PFSK-1 (cell line): ENCODE measurements around the gene FYB2.

ENCODE experiments used
- FOXP2 ChIP-seq: optimal IDR thresholded peaks from 2 replicates; pipeline ENCODE3; 2011; ENCODE audit warnings: borderline replicate concordance, control low read depth, inconsistent platforms; ENCODE audit not compliant: insufficient read depth; ENCODE audit errors: extremely low read length, extremely low read depth
- POLR2AphosphoS5 ChIP-seq: IDR thresholded peaks from 2 replicates; pipeline ENCODE4 v1.6.1; 2012; ENCODE audit warnings: low read depth, mild to moderate bottlenecking, control low read depth, low read length, moderate library complexity
- SIN3A ChIP-seq: IDR thresholded peaks from 2 replicates; pipeline ENCODE4 v1.6.1; 2012; ENCODE audit warnings: mild to moderate bottlenecking, low read length, moderate library complexity, borderline replicate concordance; ENCODE audit not compliant: insufficient read depth
- TAF1 ChIP-seq: IDR thresholded peaks from 2 replicates; pipeline ENCODE4 v1.6.1; 2012; ENCODE audit warnings: low read length, control low read depth, borderline replicate concordance; ENCODE audit not compliant: insufficient read depth
- TF ChIP-seq, protein P1 (sequence below), 2 experiments: IDR thresholded peaks; 2 replicates each; pipeline versions ENCODE4 v1.6.1 to v1.8.0; 2011 to 2012; ENCODE audit warnings: low read depth in 2 of 2, low read length in 2 of 2, control low read depth in 1 of 2, inconsistent platforms in 1 of 2, mild to moderate bottlenecking in 1 of 2, moderate library complexity in 1 of 2; ENCODE audit not compliant: insufficient read depth in 1 of 2

The FYB2 gene

GRCh38 chr1:56845343-56845742 is 26.1 kb upstream of the FYB2 start:
- TF ChIP-seq, protein P1, sequence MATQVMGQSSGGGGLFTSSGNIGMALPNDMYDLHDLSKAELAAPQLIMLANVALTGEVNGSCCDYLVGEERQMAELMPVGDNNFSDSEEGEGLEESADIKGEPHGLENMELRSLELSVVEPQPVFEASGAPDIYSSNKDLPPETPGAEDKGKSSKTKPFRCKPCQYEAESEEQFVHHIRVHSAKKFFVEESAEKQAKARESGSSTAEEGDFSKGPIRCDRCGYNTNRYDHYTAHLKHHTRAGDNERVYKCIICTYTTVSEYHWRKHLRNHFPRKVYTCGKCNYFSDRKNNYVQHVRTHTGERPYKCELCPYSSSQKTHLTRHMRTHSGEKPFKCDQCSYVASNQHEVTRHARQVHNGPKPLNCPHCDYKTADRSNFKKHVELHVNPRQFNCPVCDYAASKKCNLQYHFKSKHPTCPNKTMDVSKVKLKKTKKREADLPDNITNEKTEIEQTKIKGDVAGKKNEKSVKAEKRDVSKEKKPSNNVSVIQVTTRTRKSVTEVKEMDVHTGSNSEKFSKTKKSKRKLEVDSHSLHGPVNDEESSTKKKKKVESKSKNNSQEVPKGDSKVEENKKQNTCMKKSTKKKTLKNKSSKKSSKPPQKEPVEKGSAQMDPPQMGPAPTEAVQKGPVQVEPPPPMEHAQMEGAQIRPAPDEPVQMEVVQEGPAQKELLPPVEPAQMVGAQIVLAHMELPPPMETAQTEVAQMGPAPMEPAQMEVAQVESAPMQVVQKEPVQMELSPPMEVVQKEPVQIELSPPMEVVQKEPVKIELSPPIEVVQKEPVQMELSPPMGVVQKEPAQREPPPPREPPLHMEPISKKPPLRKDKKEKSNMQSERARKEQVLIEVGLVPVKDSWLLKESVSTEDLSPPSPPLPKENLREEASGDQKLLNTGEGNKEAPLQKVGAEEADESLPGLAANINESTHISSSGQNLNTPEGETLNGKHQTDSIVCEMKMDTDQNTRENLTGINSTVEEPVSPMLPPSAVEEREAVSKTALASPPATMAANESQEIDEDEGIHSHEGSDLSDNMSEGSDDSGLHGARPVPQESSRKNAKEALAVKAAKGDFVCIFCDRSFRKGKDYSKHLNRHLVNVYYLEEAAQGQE (IDR thresholded peaks at IDR 0.05; ENCODE audit: insufficient read depth in 1 of 2, low read depth in 2 of 2, low read length in 2 of 2): no peak

DNA sequence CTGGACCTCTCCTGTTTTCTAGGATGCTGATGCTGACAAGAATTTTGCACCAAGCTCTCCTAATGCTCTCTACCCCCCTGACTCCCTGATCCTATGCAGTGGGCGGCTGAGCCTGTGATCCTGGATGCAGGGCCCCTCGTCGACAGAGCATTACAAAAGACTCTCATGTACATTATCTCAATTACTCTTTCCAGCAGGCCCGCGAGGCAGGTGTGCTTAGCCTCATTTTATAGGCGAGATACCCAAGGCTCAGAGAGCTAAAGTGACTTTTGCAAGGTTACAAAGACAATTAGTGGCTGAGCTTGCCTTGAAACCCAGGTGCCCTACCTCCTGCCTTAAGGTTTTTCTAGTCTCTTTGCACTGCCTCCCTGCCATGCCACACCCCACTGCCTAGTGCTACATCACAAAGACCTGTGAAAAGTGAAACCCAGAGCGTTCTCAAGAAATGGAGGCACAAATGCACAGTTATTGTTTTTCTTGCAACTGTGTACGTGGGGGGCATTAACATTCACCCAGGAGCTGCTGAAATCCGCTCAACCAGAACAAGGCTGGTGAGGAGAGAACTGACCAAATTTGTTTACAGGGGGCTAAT is 25.4 kb upstream of the FYB2 start:
- TF ChIP-seq FOXP2 (no peak), SIN3A (no peak), POLR2AphosphoS5 (no peak), TAF1 (no peak)
- TF ChIP-seq, protein P1 (IDR thresholded peaks at IDR 0.05; ENCODE audit: insufficient read depth in 1 of 2, low read depth in 2 of 2, low read length in 2 of 2): no peak

- TF ChIP-seq POLR2AphosphoS5 (no peak), TAF1 (no peak), SIN3A (no peak), FOXP2 (no peak)
- TF ChIP-seq, protein P1 (IDR thresholded peaks at IDR 0.05; ENCODE audit: insufficient read depth in 1 of 2, low read depth in 2 of 2, low read length in 2 of 2): no peak
Measured at GRCh38 chr1:56843544-56843943, 24.3 kb upstream of the FYB2 start.

- TF ChIP-seq, protein P1 (IDR thresholded peaks at IDR 0.05; ENCODE audit: insufficient read depth in 1 of 2, low read depth in 2 of 2, low read length in 2 of 2): no peak
- TF ChIP-seq FOXP2 (no peak), SIN3A (no peak), POLR2AphosphoS5 (no peak), TAF1 (no peak)
Measured at GRCh38 chr1:56838759-56839158, 19.6 kb upstream of the FYB2 start.

- TF ChIP-seq POLR2AphosphoS5: no peak
- no peak for TF ChIP-seq FOXP2
- TF ChIP-seq, protein P1 (IDR thresholded peaks at IDR 0.05; ENCODE audit: insufficient read depth in 1 of 2, low read depth in 2 of 2, low read length in 2 of 2): no peak
- no peak for TF ChIP-seq TAF1
- no peak for TF ChIP-seq SIN3A
Measured at GRCh38 chr1:56837244-56837939, 18.2 kb upstream of the FYB2 start.
